ENCODE data around the gene MAP3K21.

- TF ChIP-seq CTCF (IDR thresholded peaks at IDR 0.05; ENCODE audit: low read depth, low read length, poor library complexity, severe bottlenecking) (no peak), EZH2phosphoT487 (IDR thresholded peaks at IDR 0.05; ENCODE audit: borderline replicate concordance, low read length) (no peak)
These were observed 28.1 kb upstream of the MAP3K21 start for GRCh38 chr1:233299450-233299849.

Measured in DOHH2 (cell line).